ENCODE measurements around the gene AUH.
"Not testable (repeated sequence)": the region's sequence is repeated elsewhere in the genome, so short reads cannot be mapped to it uniquely, and the experiment has no call there.

Gene AUH

GRCh38 chr9:91202736-91203283 lies 158.9 kb downstream of the AUH start:
- DNase-seq: no peak

- DNase-seq: no peak
These were observed 160.9 kb downstream of the AUH start for GRCh38 chr9:91200692-91201336.

- DNase-seq: no peak
These were observed 161.8 kb downstream of the AUH start for GRCh38 chr9:91199739-91200497.

GRCh38 chr9:91198881-91199280 lies 162.8 kb downstream of the AUH start:
- DNase-seq: not testable (repeated sequence)

- DNase-seq: no peak
These were observed 163.3 kb downstream of the AUH start for GRCh38 chr9:91198405-91198804.

GRCh38 chr9:91197232-91198181 lies 164.2 kb downstream of the AUH start:
- DNase-seq: no peak

GRCh38 chr9:91196103-91196950 lies 165.4 kb downstream of the AUH start:
- no peak for DNase-seq

GRCh38 chr9:91195372-91196012 lies 166.2 kb downstream of the AUH start:
- no peak for DNase-seq

GRCh38 chr9:91193658-91194391 lies 167.9 kb downstream of the AUH start:
- DNase-seq: peak in 1 of 2 experiments; percentile 14

GRCh38 chr9:91193087-91193657 lies 168.5 kb downstream of the AUH start:
- DNase-seq: no peak

- DNase-seq: peak; percentile 46 to 74
These were observed 169.2 kb downstream of the AUH start for GRCh38 chr9:91192381-91193086.

- DNase-seq: no peak
These were observed 170.0 kb downstream of the AUH start for GRCh38 chr9:91191411-91192380.

GRCh38 chr9:91190062-91190461 lies 171.7 kb downstream of the AUH start:
- DNase-seq: no peak

- DNase-seq: no peak
These were observed 172.8 kb downstream of the AUH start for GRCh38 chr9:91188719-91189590.

- no peak for DNase-seq
These were observed 173.8 kb downstream of the AUH start for GRCh38 chr9:91187965-91188344.

- DNase-seq: no peak
These were observed 174.3 kb downstream of the AUH start for GRCh38 chr9:91187311-91187964.

- no peak for DNase-seq
These were observed 175.0 kb downstream of the AUH start for GRCh38 chr9:91186632-91187108.
